ENCODE measurements around the gene HNRNPUL2. TPM values are rescaled to one million over a fixed set of nuclear protein-coding genes. Genes with fewer than 3 reads are reported as not detected.
"Not testable (repeated sequence)": the region's sequence is repeated elsewhere in the genome, so short reads cannot be mapped to it uniquely, and the experiment has no call there.

HNRNPUL2 gene
- total and polyA plus RNA-seq, 3 donors from 2014 or later, result 31.8 to 42.9 (median 42.5) TPM

- no peak for DNase-seq
- 59 to 62% methylated on average over 6 of the region's 6 CpGs for WGBS, 2 donors
- TF ChIP-seq POLR2A (IDR thresholded peaks at IDR 0.05) (no peak), CTCF (IDR thresholded peaks at IDR 0.05) (no peak)
- H3K36me3 ChIP-seq (ENCODE audit: low read depth, missing control alignments), result no peaks in the 10 kb centered on the region
- H3K4me1 ChIP-seq, result peaks cover 26% of the 10 kb centered on the region
- H3K27me3 ChIP-seq, result no peaks in the 10 kb centered on the region
- H3K9me3 ChIP-seq, result no peaks in the 10 kb centered on the region
- no peak overlapping the region for H3K4me3 ChIP-seq
- intact Hi-C loops (cut with DNase I; ENCODE audit: low total_unique reads), result loop anchor here (10.0 kb wide), 1 partner anchor 282 kb away; no protein-coding TSS in a partner anchor
- no peak overlapping the region for H3K27ac ChIP-seq
Observed at GRCh38 chr11:62677156-62677555, 50.1 kb downstream of the HNRNPUL2 start.

GRCh38 chr11:62676698-62677097 is 50.6 kb downstream of the HNRNPUL2 start:
- Histone ChIP-seq H3K4me3 (no peak overlapping the region), H3K27ac (no peak overlapping the region), H3K27me3 (no peaks in the 10 kb centered on the region), H3K9me3 (no peaks in the 10 kb centered on the region), H3K4me1 (peaks cover 26% of the 10 kb centered on the region), H3K36me3 (ENCODE audit: low read depth, missing control alignments) (no peaks in the 10 kb centered on the region)
- TF ChIP-seq POLR2A (IDR thresholded peaks at IDR 0.05) (no peak), CTCF (IDR thresholded peaks at IDR 0.05) (no peak)
- WGBS, 2 donors, result 49 to 61% methylated on average over 6 of the region's 6 CpGs
- intact Hi-C loops (cut with DNase I; ENCODE audit: low total_unique reads), result loop anchor here (10.0 kb wide), 1 partner anchor 282 kb away; no protein-coding TSS in a partner anchor
- no peak for DNase-seq

GRCh38 chr11:62675415-62675814 is 51.8 kb downstream of the HNRNPUL2 start:
- intact Hi-C loops (cut with DNase I; ENCODE audit: low total_unique reads), result loop anchor here (10.0 kb wide), 1 partner anchor 281 kb away; no protein-coding TSS in a partner anchor
- DNase-seq; H3K27ac ChIP-seq; H3K27me3 ChIP-seq; H3K9me3 ChIP-seq; H3K36me3 ChIP-seq (ENCODE audit: low read depth, missing control alignments); H3K4me3 ChIP-seq: not testable (repeated sequence)
- WGBS, 2 donors, result 86 to 95% methylated on average over 8 to 10 of the region's 10 CpGs
- peaks cover 26% of the 10 kb centered on the region for H3K4me1 ChIP-seq

GRCh38 chr11:62673196-62673525 is 54.1 kb downstream of the HNRNPUL2 start:
- TF ChIP-seq POLR2A (IDR thresholded peaks at IDR 0.05), result no peak
- no peak for TF ChIP-seq CTCF (IDR thresholded peaks at IDR 0.05)
- H3K36me3 ChIP-seq (ENCODE audit: low read depth, missing control alignments), result no peaks in the 10 kb centered on the region
- H3K4me1 ChIP-seq, result peaks cover 16% of the 10 kb centered on the region
- intact Hi-C loops (cut with DNase I; ENCODE audit: low total_unique reads), result loop anchor here (10.0 kb wide), 1 partner anchor 278 kb away; no protein-coding TSS in a partner anchor
- H3K4me3 ChIP-seq, result no peak overlapping the region
- no peaks in the 10 kb centered on the region for H3K9me3 ChIP-seq
- H3K27ac ChIP-seq, result no peak overlapping the region
- H3K27me3 ChIP-seq, result no peaks in the 10 kb centered on the region
- no peak for DNase-seq
- WGBS, 2 donors, result 62 to 68% methylated on average over 2 of the region's 2 CpGs

GRCh38 chr11:62671608-62672389 is 55.5 kb downstream of the HNRNPUL2 start, which contains the start of the genes LBHD1 and UQCC3:
Gene LBHD1, minus strand, starts transcription at chr11:62672267. Its CDS starts 2,236 bp downstream, at chr11:62670031.
Gene UQCC3, plus strand, starts transcription at chr11:62671673. Its CDS starts 73 bp downstream, at chr11:62671746.
- Histone ChIP-seq H3K4me1 (peaks cover 8% of the 10 kb centered on the region), H3K9me3 (no peaks in the 10 kb centered on the region), H3K27ac (peak within 1 kb of the TSS; percentile 62 to 74), H3K36me3 (ENCODE audit: low read depth, missing control alignments) (no peaks in the 10 kb centered on the region), H3K27me3 (no peaks in the 10 kb centered on the region), H3K4me3 (peak within 1 kb of the TSS; percentile 75 to 76)
- TF ChIP-seq CTCF (IDR thresholded peaks at IDR 0.05) (peak in 1 of 3 experiments; percentile 24), POLR2A (IDR thresholded peaks at IDR 0.05) (no peak)
- WGBS, 2 donors, result 0% methylated on average over 9 to 48 of the region's 59 CpGs
- intact Hi-C loops (cut with DNase I; ENCODE audit: low total_unique reads), result loop anchor here (10.0 kb wide), 1 partner anchor 277 kb away; no protein-coding TSS in a partner anchor
- peak; percentile 93 for DNase-seq

All from testis (tissue), 3 donors.